ENCODE results near the gene CMAS. TPM values are rescaled to one million over a fixed set of nuclear protein-coding genes. Genes with fewer than 3 reads are reported as not detected.

The CMAS gene
- total RNA-seq, 1 donor from 2014 or later, result 34.8 TPM

- Histone ChIP-seq H3K27ac (replicated peaks) (no peak overlapping the region), H3K27me3 (ENCODE audit: low read depth) (peaks cover 5% of the 10 kb centered on the region), H3K4me3 (no peak overlapping the region), H3K36me3 (no peaks in the 10 kb centered on the region), H3K4me1 (no peaks in the 10 kb centered on the region), H3K9me3 (replicated peaks) (peaks cover 9% of the 10 kb centered on the region)
- DNase-seq, result no peak
- peak; percentile 68 for TF ChIP-seq CTCF (IDR thresholded peaks at IDR 0.05; ENCODE audit: borderline replicate concordance)
- intact Hi-C loops (cut with micrococcal nuclease), result no loop called here
Measured at GRCh38 chr12:22100958-22101748, 55.1 kb downstream of the CMAS start.

DNA sequence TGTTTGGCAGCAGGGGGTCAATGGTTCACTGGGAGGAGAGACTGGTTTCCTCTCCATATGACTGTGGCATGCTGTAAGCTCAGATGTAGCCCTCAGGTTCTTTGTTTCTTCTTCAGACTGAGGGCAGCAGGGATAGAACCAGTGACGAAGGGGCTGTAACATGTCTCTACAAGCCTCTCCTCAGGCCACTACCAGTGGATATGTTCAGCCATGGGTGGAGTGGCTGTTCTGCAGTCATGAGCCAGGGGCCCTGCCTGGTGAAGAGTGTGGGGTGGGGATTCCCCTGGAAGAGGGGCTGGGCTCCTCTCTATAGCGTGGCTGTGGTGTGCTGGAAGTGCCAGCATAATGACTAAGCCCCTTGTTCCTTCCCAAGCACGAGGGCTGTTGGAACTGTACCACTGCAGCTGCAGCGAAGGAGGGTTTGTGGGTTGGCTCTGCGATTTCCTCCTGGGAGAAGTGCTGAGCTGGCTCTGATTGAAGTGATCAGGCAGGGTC, 55.8 kb downstream of the CMAS start:
- DNase-seq, result no peak
- intact Hi-C loops (cut with micrococcal nuclease), result no loop called here
- peaks cover 3% of the 10 kb centered on the region for H3K9me3 ChIP-seq (replicated peaks)
- no peaks in the 10 kb centered on the region for H3K4me1 ChIP-seq
- no peak overlapping the region for H3K27ac ChIP-seq (replicated peaks)
- no peak overlapping the region for H3K4me3 ChIP-seq
- no peak for TF ChIP-seq CTCF (IDR thresholded peaks at IDR 0.05; ENCODE audit: borderline replicate concordance)
- H3K36me3 ChIP-seq, result no peaks in the 10 kb centered on the region
- peaks cover 5% of the 10 kb centered on the region for H3K27me3 ChIP-seq (ENCODE audit: low read depth)

- TF ChIP-seq CTCF (IDR thresholded peaks at IDR 0.05; ENCODE audit: borderline replicate concordance), result no peak
Measured at GRCh38 chr12:22103418-22103817, 57.4 kb downstream of the CMAS start.

GRCh38 chr12:22105542-22105941, 59.5 kb downstream of the CMAS start:
- H3K9me3 ChIP-seq (replicated peaks), result peaks cover 8% of the 10 kb centered on the region
- intact Hi-C loops (cut with micrococcal nuclease), result no loop called here
- no peak for TF ChIP-seq CTCF (IDR thresholded peaks at IDR 0.05; ENCODE audit: borderline replicate concordance)
- no peak overlapping the region for H3K4me3 ChIP-seq
- H3K36me3 ChIP-seq, result no peaks in the 10 kb centered on the region
- no peak overlapping the region for H3K27ac ChIP-seq (replicated peaks)
- H3K4me1 ChIP-seq, result no peaks in the 10 kb centered on the region
- peaks cover 5% of the 10 kb centered on the region for H3K27me3 ChIP-seq (ENCODE audit: low read depth)
- DNase-seq, result no peak

More at GRCh38 chr12:22103418-22103817, 57.4 kb downstream of the CMAS start:
- no peaks in the 10 kb centered on the region for H3K36me3 ChIP-seq
- H3K27ac ChIP-seq (replicated peaks), result no peak overlapping the region
- peaks cover 5% of the 10 kb centered on the region for H3K27me3 ChIP-seq (ENCODE audit: low read depth)
- no peak for DNase-seq
- intact Hi-C loops (cut with micrococcal nuclease), result no loop called here
- H3K4me3 ChIP-seq, result no peak overlapping the region
- H3K4me1 ChIP-seq, result no peaks in the 10 kb centered on the region
- peaks cover 5% of the 10 kb centered on the region for H3K9me3 ChIP-seq (replicated peaks)

GRCh38 chr12:22110176-22110575, 64.2 kb downstream of the CMAS start:
- Histone ChIP-seq H3K27ac (replicated peaks) (no peak overlapping the region), H3K27me3 (ENCODE audit: low read depth) (no peaks in the 10 kb centered on the region), H3K4me3 (no peak overlapping the region), H3K9me3 (replicated peaks) (peaks cover 8% of the 10 kb centered on the region), H3K36me3 (no peaks in the 10 kb centered on the region), H3K4me1 (no peaks in the 10 kb centered on the region)
- TF ChIP-seq CTCF (IDR thresholded peaks at IDR 0.05; ENCODE audit: borderline replicate concordance), result no peak
- no peak for DNase-seq
- intact Hi-C loops (cut with micrococcal nuclease), result no loop called here

Other genes with a start within 250 kb of the CMAS start
- gene ABCC9, start 104.8 kb upstream of the CMAS start, total RNA-seq, result 81.8 TPM

Data from left ventricle myocardium inferior (tissue), 1 donor.